Measurements from ENCODE around the gene NAT16. TPM values are rescaled to one million over a fixed set of nuclear protein-coding genes. Genes with fewer than 3 reads are reported as not detected.

Gene NAT16
- total RNA-seq, 1 donor from 2014 or later: 0.16 TPM

DNA sequence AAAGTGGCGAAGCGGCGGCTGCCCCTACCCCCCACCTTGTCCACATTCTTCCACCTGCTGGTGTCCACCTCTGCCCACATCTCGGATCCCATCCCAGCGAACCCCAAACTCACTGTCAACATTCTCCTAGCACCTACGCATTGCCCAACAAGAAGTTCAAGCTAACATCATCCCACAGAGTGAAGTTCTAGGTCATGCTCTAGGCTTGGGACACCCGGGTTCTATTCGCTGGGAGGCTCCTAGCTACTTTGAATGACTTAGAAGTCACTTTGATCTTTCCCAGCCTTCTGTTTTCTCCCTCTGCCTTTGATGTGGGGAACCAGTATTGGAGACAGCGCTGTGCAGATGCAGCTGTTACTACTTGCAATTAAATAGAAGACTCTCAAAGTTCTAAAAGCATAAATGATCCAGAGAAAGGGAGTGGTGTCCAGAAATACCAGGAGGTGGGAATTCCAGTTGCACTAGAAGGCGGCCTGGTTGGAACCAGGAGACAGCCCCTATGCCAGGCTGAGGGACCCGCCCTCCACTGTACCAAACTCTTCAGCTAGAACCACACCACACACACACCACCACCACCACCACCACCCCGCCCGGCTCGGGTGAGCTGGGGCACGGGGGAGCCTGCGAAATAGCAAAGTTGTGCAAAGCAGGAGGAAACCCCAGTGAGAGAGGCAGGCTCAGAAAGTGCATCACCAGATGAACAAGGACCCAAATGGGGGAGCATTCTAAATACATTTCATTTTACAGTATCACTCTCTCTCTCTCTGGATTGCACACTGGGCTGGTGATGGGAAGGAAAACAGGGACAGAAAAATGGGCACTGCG, 9.3 kb downstream of the NAT16 start:
- H3K4me3 Mint-ChIP-seq (ENCODE audit: unreplicated experiment): peak overlapping the region; percentile 57

DNA sequence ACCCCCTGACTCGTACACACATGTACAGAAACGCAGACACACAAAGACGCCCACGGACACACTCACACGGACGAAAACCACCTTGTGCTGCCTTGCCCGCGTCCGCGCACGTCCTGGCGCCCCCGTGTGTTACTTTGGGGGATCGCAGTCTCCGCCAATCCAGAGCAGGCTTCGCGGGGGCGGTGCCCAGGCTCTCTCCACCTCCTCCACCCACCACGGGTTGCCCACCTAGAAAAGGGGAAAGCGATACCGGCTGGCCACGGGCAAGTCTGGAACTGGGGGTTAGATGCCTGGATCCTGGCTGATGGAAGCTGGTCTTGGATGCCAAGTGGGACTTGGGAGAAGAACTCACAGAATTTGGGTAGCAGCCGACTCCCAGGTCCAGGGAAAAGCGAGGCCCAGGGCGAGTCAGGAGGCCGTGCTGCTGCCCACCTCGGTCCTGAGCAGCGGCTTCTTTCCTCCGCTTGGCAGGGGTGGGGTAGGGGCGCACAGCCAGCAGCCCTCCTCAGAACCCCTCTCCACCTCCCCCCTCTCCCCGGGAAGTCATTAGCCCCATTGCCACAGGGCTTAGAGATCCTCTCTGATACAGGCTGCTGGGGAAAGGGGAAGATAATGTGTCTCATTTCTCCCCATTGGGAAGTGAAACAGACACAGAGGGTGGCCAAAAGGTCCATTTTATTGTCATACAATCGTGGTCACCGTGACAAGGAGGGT, 10.1 kb downstream of the NAT16 start:
- peak; percentile 55 for TF ChIP-seq EZH2 (IDR thresholded peaks at IDR 0.05; ENCODE audit: insufficient read depth, low read length)
- TF ChIP-seq, protein P1, sequence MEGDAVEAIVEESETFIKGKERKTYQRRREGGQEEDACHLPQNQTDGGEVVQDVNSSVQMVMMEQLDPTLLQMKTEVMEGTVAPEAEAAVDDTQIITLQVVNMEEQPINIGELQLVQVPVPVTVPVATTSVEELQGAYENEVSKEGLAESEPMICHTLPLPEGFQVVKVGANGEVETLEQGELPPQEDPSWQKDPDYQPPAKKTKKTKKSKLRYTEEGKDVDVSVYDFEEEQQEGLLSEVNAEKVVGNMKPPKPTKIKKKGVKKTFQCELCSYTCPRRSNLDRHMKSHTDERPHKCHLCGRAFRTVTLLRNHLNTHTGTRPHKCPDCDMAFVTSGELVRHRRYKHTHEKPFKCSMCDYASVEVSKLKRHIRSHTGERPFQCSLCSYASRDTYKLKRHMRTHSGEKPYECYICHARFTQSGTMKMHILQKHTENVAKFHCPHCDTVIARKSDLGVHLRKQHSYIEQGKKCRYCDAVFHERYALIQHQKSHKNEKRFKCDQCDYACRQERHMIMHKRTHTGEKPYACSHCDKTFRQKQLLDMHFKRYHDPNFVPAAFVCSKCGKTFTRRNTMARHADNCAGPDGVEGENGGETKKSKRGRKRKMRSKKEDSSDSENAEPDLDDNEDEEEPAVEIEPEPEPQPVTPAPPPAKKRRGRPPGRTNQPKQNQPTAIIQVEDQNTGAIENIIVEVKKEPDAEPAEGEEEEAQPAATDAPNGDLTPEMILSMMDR (IDR thresholded peaks at IDR 0.05; ENCODE audit: insufficient read depth, low read depth, low read length): peak; percentile 72
- Mint-ChIP-seq H3K27me3 (ENCODE audit: low read depth, unreplicated experiment) (peaks cover 40% of the 10 kb centered on the region), H3K4me1 (ENCODE audit: low read depth, unreplicated experiment) (peaks cover 48% of the 10 kb centered on the region), H3K27ac (ENCODE audit: unreplicated experiment) (no peak overlapping the region), H3K4me3 (ENCODE audit: unreplicated experiment) (peak overlapping the region; percentile 72), H3K9me3 (ENCODE audit: unreplicated experiment) (peaks cover 11% of the 10 kb centered on the region), H3K36me3 (ENCODE audit: low read depth, unreplicated experiment) (no peaks in the 10 kb centered on the region)
- Histone ChIP-seq H4K20me1 (ENCODE audit: insufficient read depth, low read length) (peaks cover 13% of the 10 kb centered on the region), H3K27ac (ENCODE audit: low read depth, low read length) (no peak overlapping the region), H3K36me3 (ENCODE audit: insufficient read depth, low read length) (no peaks in the 10 kb centered on the region), H3K27me3 (ENCODE audit: insufficient read depth, low read length) (peaks cover 56% of the 10 kb centered on the region), H3K4me3 (ENCODE audit: insufficient read depth, low read depth, low read length) (peak overlapping the region; percentile 37), H2AFZ (ENCODE audit: low read depth, low read length) (peak overlapping the region; percentile 18), H3K79me2 (ENCODE audit: insufficient read depth, low read length) (no peaks in the 10 kb centered on the region), H3K9me3 (ENCODE audit: insufficient read depth, low read depth, low read length) (peaks cover 6% of the 10 kb centered on the region), H3K4me1 (ENCODE audit: insufficient read depth, low read length) (peaks cover 64% of the 10 kb centered on the region), H3K9ac (ENCODE audit: low read length) (peak overlapping the region; percentile 7), H3K4me2 (ENCODE audit: low read length) (peak overlapping the region; percentile 80)
- FAIRE-seq (no peak), DNase-seq (ENCODE audit: low read depth) (no peak)

More for the DNA sequence above, 9.3 kb downstream of the NAT16 start:
- peaks cover 10% of the 10 kb centered on the region for H4K20me1 ChIP-seq (ENCODE audit: insufficient read depth, low read length)
- H3K27me3 ChIP-seq (ENCODE audit: insufficient read depth, low read length): peaks cover 62% of the 10 kb centered on the region
- Mint-ChIP-seq H3K27me3 (ENCODE audit: low read depth, unreplicated experiment) (peaks cover 48% of the 10 kb centered on the region), H3K4me1 (ENCODE audit: low read depth, unreplicated experiment) (peaks cover 45% of the 10 kb centered on the region), H3K9me3 (ENCODE audit: unreplicated experiment) (peaks cover 11% of the 10 kb centered on the region), H3K27ac (ENCODE audit: unreplicated experiment) (peak overlapping the region; percentile 66), H3K36me3 (ENCODE audit: low read depth, unreplicated experiment) (no peaks in the 10 kb centered on the region)
- no peak overlapping the region for H2AFZ ChIP-seq (ENCODE audit: low read depth, low read length)
- no peak for FAIRE-seq
- H3K9me3 ChIP-seq (ENCODE audit: insufficient read depth, low read depth, low read length): peaks cover 6% of the 10 kb centered on the region
- H3K4me3 ChIP-seq (ENCODE audit: insufficient read depth, low read depth, low read length): no peak overlapping the region
- peaks cover 58% of the 10 kb centered on the region for H3K4me1 ChIP-seq (ENCODE audit: insufficient read depth, low read length)
- H3K9ac ChIP-seq (ENCODE audit: low read length): no peak overlapping the region
- H3K79me2 ChIP-seq (ENCODE audit: insufficient read depth, low read length): no peaks in the 10 kb centered on the region
- no peak overlapping the region for H3K4me2 ChIP-seq (ENCODE audit: low read length)
- no peak overlapping the region for H3K27ac ChIP-seq (ENCODE audit: low read depth, low read length)
- no peak for DNase-seq (ENCODE audit: low read depth)
- TF ChIP-seq EZH2 (IDR thresholded peaks at IDR 0.05; ENCODE audit: insufficient read depth, low read length): no peak
- TF ChIP-seq, protein P1 (IDR thresholded peaks at IDR 0.05; ENCODE audit: insufficient read depth, low read depth, low read length): no peak
- no peaks in the 10 kb centered on the region for H3K36me3 ChIP-seq (ENCODE audit: insufficient read depth, low read length)

Measured in astrocyte (in vitro differentiated cells and primary cell).